HCT116 (cell line): ENCODE data around the gene IL18BP. TPM values are rescaled to one million over a fixed set of nuclear protein-coding genes. Genes with fewer than 3 reads are reported as not detected.

ENCODE experiments used
- ATAC-seq: fragments of 200-7000 bp; cut with Tn5 transposase; 2 replicates; pipeline ENCODE4 v1.9.1; 2020; ENCODE audit warnings: mild to moderate bottlenecking, moderate library complexity
- BruUV-seq: library from RNA; stranded (reverse); fragments of 400-500 nt; replicated peaks from 2 replicates; lab custom pipeline; 2021; lab: Mats Ljungman, UMichigan
- CTCF ChIA-PET: fragments of 300-600 bp; sonication (Branson Sonifier 250); formaldehyde crosslinking; loops from one replicate; lab custom pipeline; 2021; ENCODE audit warnings: antibody characterized with exemption; lab: Charles Lee
- POLR2A ChIA-PET: fragments of 300-600, 350-600 bp; sonication (Branson Sonifier 250); formaldehyde crosslinking; loops from one replicate; lab custom pipeline; 2021; ENCODE audit warnings: antibody characterized with exemption; lab: Charles Lee
- RAD21 ChIA-PET, 2 experiments: fragments of 300-600 bp; sonication (Branson Sonifier 250); formaldehyde crosslinking; loops; one replicate each; lab custom pipeline; 2023; ENCODE audit warnings: low total read pairs in 2 of 2; ENCODE audit not compliant: uncharacterized antibody in 2 of 2, unreplicated experiment in 2 of 2, low non-redundant PET in 1 of 2; lab: Charles Lee
- DNase-seq: peaks from one replicate; pipeline ENCODE4 v3.0.0-alpha.2; 2010; ENCODE audit warnings: low read depth, low spot score
- H2AFZ ChIP-seq: fragments of 200-600 bp; shearing (Covaris generic), sonication (generic); 2 replicates; pipeline ENCODE4 v1.6.1; 2017; ENCODE audit warnings: low read depth, mixed run types, mixed read lengths, antibody characterized with exemption, low read length; ENCODE audit not compliant: poor library complexity, severe bottlenecking
- H3K27ac ChIP-seq: 2 replicates; pipeline ENCODE4 v1.5.1; 2012; ENCODE audit warnings: low read depth, low read length
- H3K27me3 ChIP-seq: fragments of 200-600 bp; sonication (generic); 2 replicates; pipeline ENCODE4 v1.6.1; 2016; ENCODE audit warnings: mixed run types, low read length, mixed read lengths; ENCODE audit not compliant: insufficient read depth
- H3K36me3 ChIP-seq, 2 experiments: fragments of 200-500 bp in 1 of 2; fragments of 200-600 bp in 1 of 2; sonication (Bioruptor generic) in 1 of 2; sonication (generic) in 1 of 2; 2 replicates each; pipeline versions ENCODE4 v1.5.1 to v1.6.1; 2014 to 2016; ENCODE audit warnings: low read length in 2 of 2, inconsistent platforms in 1 of 2, mixed read lengths in 1 of 2, mixed run types in 1 of 2; ENCODE audit not compliant: insufficient read depth in 2 of 2, control insufficient read depth in 1 of 2
- H3K4me1 ChIP-seq, 2 experiments: fragments of 200-600 bp in 1 of 2; sonication (generic) in 1 of 2; 2 replicates each; pipeline versions ENCODE4 v1.5.1 to v1.6.1; 2012 to 2017; ENCODE audit warnings: low read length in 2 of 2, inconsistent platforms in 1 of 2, mild to moderate bottlenecking in 1 of 2, mixed read lengths in 1 of 2, mixed run types in 1 of 2, moderate library complexity in 1 of 2; ENCODE audit not compliant: insufficient read depth in 2 of 2, control insufficient read depth in 1 of 2
- H3K4me2 ChIP-seq: fragments of 200-600 bp; sonication (generic); 2 replicates; pipeline ENCODE4 v1.6.1; 2017; ENCODE audit warnings: mixed run types, low read length, mixed read lengths
- H3K4me3 ChIP-seq, 2 experiments: fragments of 200-600 bp in 1 of 2; sonication (generic) in 1 of 2; replicated peaks in 1 of 2; 2 replicates each; pipeline ENCODE4 v1.5.1; 2011 to 2016; ENCODE audit warnings: low read length in 2 of 2, control low read depth in 1 of 2, low read depth in 1 of 2, mild to moderate bottlenecking in 1 of 2, mixed read lengths in 1 of 2, mixed run types in 1 of 2
- H3K79me2 ChIP-seq: fragments of 200-600 bp; sonication (generic); 2 replicates; pipeline ENCODE4 v1.6.1; 2017; ENCODE audit warnings: mild to moderate bottlenecking, mixed run types, low read length, moderate library complexity, mixed read lengths; ENCODE audit not compliant: insufficient read depth
- H3K9ac ChIP-seq: fragments of 200-600 bp; sonication (generic); 2 replicates; pipeline ENCODE4 v1.6.1; 2016; ENCODE audit warnings: low read length, mixed read lengths
- H3K9me2 ChIP-seq: fragments of 200-600 bp; sonication (generic), shearing (Covaris generic); 2 replicates; pipeline ENCODE4 v1.6.1; 2017; ENCODE audit warnings: mixed run types, mild to moderate bottlenecking, moderate library complexity; ENCODE audit not compliant: insufficient read depth
- H3K9me3 ChIP-seq, 2 experiments: fragments of 200-500 bp in 1 of 2; fragments of 200-600 bp in 1 of 2; sonication (Bioruptor generic) in 1 of 2; sonication (generic) in 1 of 2; 2 replicates each; pipeline ENCODE4 v1.6.1; 2014 to 2017; ENCODE audit warnings: low read length in 2 of 2, mixed read lengths in 2 of 2, inconsistent platforms in 1 of 2, low read depth in 1 of 2, mild to moderate bottlenecking in 1 of 2, mixed run types in 1 of 2, moderate library complexity in 1 of 2; ENCODE audit not compliant: control insufficient read depth in 1 of 2, insufficient read depth in 1 of 2
- H4K20me1 ChIP-seq: fragments of 200-600 bp; sonication (generic), shearing (Covaris generic); 2 replicates; pipeline ENCODE4 v1.6.1; 2017; ENCODE audit warnings: mixed run types, mild to moderate bottlenecking, moderate library complexity; ENCODE audit not compliant: insufficient read depth
- EGR1 ChIP-seq: IDR thresholded peaks from 2 replicates; pipeline ENCODE4 v1.6.1; 2012; ENCODE audit warnings: low read depth
- POLR2AphosphoS5 ChIP-seq: IDR thresholded peaks from 2 replicates; pipeline ENCODE4 v1.6.1; 2011; ENCODE audit warnings: mild to moderate bottlenecking, low read depth, low read length, moderate library complexity
- REST ChIP-seq: IDR thresholded peaks from 2 replicates; pipeline ENCODE4 v1.6.1; 2012; ENCODE audit warnings: low read depth
- SIN3A ChIP-seq: IDR thresholded peaks from 2 replicates; pipeline ENCODE4 v1.6.1; 2012; ENCODE audit warnings: low read depth
- SP1 ChIP-seq: IDR thresholded peaks from 2 replicates; pipeline ENCODE4 v1.6.1; 2012; ENCODE audit warnings: low read depth
- intact Hi-C: fragments of 100-400 bp; cut with micrococcal nuclease; formaldehyde crosslinking; loops from 2 replicates; pipeline ENCODE4 v1.10.0; 2022
- total RNA-seq: library from RNA; stranded (reverse); gene quantifications from one replicate; pipeline ENCODE4 v1.2.1, GENCODE V29; 2021; ENCODE audit not compliant: unreplicated experiment
- TF ChIP-seq, protein P1 (sequence below): IDR thresholded peaks from 2 replicates; pipeline ENCODE4 v1.6.1; 2012

IL18BP gene
- total RNA-seq, 1 experiment from 2014 or later, result 9.8 TPM

DNA sequence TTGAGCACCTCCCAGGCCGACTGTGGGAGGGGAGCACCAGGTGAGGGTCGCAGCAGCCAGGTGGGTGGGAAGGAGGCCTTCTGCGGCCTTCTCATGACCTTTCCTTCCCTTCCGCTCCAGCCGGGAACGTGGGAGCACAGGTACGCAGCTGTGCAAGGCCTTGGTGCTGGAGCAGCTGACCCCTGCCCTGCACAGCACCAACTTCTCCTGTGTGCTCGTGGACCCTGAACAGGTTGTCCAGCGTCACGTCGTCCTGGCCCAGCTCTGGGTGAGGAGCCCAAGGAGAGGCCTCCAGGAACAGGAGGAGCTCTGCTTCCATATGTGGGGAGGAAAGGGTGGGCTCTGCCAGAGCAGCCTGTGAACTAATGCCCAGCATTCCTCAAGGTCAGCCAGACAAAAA is 2.6 kb downstream of the IL18BP start:
- BruUV-seq, result no TSS peak
- Histone ChIP-seq H3K9ac (no peak overlapping the region), H3K36me3 (peaks cover 22% of the 10 kb centered on the region in 2 experiments; a peak in 3 of 4 replicates), H3K4me3 (no peak overlapping the region), H3K27me3 (no peaks in the 10 kb centered on the region), H3K4me1 (no peaks in the 10 kb centered on the region), H4K20me1 (no peaks in the 10 kb centered on the region), H3K9me2 (no peaks in the 10 kb centered on the region), H3K79me2 (no peaks in the 10 kb centered on the region), H3K27ac (no peak overlapping the region), H3K9me3 (no peaks in the 10 kb centered on the region), H3K4me2 (no peak overlapping the region), H2AFZ (no peak overlapping the region)
- ChIA-PET CTCF (no interaction called here), POLR2A (no interaction called here), RAD21 (no interaction called here)
- ATAC-seq, result no peak
- intact Hi-C loops, result no loop called here
- TF ChIP-seq REST (no peak), SP1 (no peak), SIN3A (no peak)
- no peak for DNase-seq

GRCh38 chr11:72001834-72002591 is 3.3 kb downstream of the IL18BP start:
- H3K4me3 ChIP-seq, result no peak overlapping the region
- H3K9ac ChIP-seq, result no peak overlapping the region
- ATAC-seq (no peak; the same call in 1 of the 2 replicates), DNase-seq (no peak)
- H3K27ac ChIP-seq, result no peak overlapping the region
- ChIA-PET CTCF (no interaction called here), RAD21 (no interaction called here), POLR2A (no interaction called here)
- H3K79me2 ChIP-seq, result no peaks in the 10 kb centered on the region
- no TSS peak for BruUV-seq
- no peak overlapping the region for H2AFZ ChIP-seq
- no peaks in the 10 kb centered on the region for H3K9me2 ChIP-seq
- no peaks in the 10 kb centered on the region for H3K4me1 ChIP-seq
- TF ChIP-seq, protein P1, sequence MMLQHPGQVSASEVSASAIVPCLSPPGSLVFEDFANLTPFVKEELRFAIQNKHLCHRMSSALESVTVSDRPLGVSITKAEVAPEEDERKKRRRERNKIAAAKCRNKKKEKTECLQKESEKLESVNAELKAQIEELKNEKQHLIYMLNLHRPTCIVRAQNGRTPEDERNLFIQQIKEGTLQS, result no peak
- TF ChIP-seq EGR1 (no peak), POLR2AphosphoS5 (peak; percentile 30; the same call in 1 of the 2 replicates)
- intact Hi-C loops, result no loop called here
- H4K20me1 ChIP-seq, result no peaks in the 10 kb centered on the region
- H3K36me3 ChIP-seq, result peaks cover 24 to 25% of the 10 kb centered on the region in 2 experiments; a peak in 3 of 4 replicates
- H3K27me3 ChIP-seq, result no peaks in the 10 kb centered on the region
- no peaks in the 10 kb centered on the region for H3K9me3 ChIP-seq
- H3K4me2 ChIP-seq, result no peak overlapping the region
